ENCODE measurements around the gene DUS1L. TPM values are rescaled to one million over a fixed set of nuclear protein-coding genes. Genes with fewer than 3 reads are reported as not detected.

Gene DUS1L
- total RNA-seq, 1 donor from 2014 or later = 73.3 TPM

DNA sequence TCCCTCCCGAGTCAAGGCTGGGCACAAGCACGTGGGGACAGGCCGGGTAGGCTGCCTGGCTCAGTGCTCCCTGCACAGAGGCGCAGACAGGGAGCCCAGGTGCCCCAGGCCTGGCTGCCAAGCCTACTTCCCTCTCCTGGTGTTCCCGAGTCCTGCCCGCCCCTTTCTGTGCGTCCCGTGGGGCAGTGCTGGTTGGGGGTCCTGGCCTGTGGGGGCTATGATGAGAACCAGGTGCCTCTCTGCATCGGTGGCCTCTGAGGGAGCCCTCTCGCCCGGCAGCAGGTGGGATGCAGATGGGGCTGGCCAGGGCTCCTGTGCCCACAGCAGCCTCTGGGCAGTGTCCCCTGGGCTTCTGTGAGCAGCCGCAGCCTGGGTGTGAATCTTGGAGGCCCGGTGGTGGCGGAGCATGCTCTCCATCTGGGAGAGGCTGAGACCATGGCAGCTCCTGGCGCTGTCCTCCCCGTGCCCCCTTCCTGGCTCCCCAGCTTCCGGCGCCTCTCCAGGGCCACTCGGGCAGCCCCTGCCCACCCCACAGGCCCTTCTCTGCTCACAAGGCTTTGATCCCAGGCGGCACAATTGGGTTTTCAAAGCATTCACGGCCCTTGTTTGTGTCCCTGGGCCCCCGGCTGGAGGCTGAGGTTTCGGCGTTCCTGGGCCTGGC is 50.2 kb downstream of the DUS1L start:
- peaks cover 11% of the 10 kb centered on the region for H3K4me1 Mint-ChIP-seq (ENCODE audit: unreplicated experiment)
- H3K36me3 Mint-ChIP-seq (ENCODE audit: unreplicated experiment) = peaks cover 5% of the 10 kb centered on the region
- H3K27ac Mint-ChIP-seq (ENCODE audit: unreplicated experiment) = no peak overlapping the region
- H3K4me3 Mint-ChIP-seq (ENCODE audit: unreplicated experiment) = no peak overlapping the region
- DNase-seq (ENCODE audit: extremely low spot score, unreplicated experiment) = no peak
- no peaks in the 10 kb centered on the region for H3K27me3 Mint-ChIP-seq (ENCODE audit: unreplicated experiment)
- H3K9me3 Mint-ChIP-seq (ENCODE audit: unreplicated experiment) = no peaks in the 10 kb centered on the region
- no peak for TF ChIP-seq CTCF (IDR thresholded peaks at IDR 0.05)

DNA sequence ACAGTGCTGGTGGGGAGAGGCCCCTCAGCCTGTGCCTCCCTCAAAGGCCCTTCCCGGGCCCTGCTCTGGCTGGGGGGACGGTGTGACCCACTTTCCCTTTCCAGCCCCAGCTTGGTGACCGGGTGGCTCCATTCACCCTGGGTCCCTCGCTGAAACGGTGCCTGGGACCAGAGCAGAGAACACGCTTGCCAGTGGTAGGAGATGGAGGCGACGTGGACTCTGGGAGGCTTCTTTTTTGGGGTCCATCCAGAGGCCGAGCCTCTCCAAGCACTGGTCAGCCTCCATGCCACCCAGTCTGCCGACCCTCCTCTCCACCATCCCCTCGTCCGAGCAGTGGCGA is 50.7 kb downstream of the DUS1L start:
- no peak for DNase-seq (ENCODE audit: extremely low spot score, unreplicated experiment)
- peaks cover 5% of the 10 kb centered on the region for H3K36me3 Mint-ChIP-seq (ENCODE audit: unreplicated experiment)
- TF ChIP-seq CTCF (IDR thresholded peaks at IDR 0.05) = no peak
- no peaks in the 10 kb centered on the region for H3K27me3 Mint-ChIP-seq (ENCODE audit: unreplicated experiment)
- peaks cover 11% of the 10 kb centered on the region for H3K4me1 Mint-ChIP-seq (ENCODE audit: unreplicated experiment)
- H3K27ac Mint-ChIP-seq (ENCODE audit: unreplicated experiment) = no peak overlapping the region
- H3K4me3 Mint-ChIP-seq (ENCODE audit: unreplicated experiment) = no peak overlapping the region
- no peaks in the 10 kb centered on the region for H3K9me3 Mint-ChIP-seq (ENCODE audit: unreplicated experiment)

DNA sequence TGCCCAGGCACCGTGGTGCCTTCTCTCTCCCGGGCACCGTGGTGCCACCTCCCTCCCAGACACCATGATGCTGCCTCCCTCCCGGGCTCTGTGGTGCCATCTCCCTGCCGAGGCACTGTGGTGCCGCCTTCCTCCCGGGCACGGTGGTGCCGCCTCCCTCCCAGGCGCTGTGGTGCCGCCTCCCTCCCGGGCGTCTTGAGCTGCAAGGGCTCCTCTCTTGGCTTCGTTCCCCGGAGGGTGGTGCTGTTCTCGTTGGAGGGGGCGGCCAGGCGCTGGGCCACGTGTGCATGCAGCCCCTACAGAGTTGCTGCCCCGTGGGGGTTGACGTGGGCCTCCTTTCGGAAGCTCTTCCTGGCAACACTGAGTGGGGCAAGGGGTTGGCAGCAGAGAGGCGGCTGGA is 51.2 kb downstream of the DUS1L start:
- no peak overlapping the region for H3K4me3 Mint-ChIP-seq (ENCODE audit: unreplicated experiment)
- no peak overlapping the region for H3K27ac Mint-ChIP-seq (ENCODE audit: unreplicated experiment)
- H3K36me3 Mint-ChIP-seq (ENCODE audit: unreplicated experiment) = peaks cover 5% of the 10 kb centered on the region
- no peak for DNase-seq (ENCODE audit: extremely low spot score, unreplicated experiment)
- no peaks in the 10 kb centered on the region for H3K27me3 Mint-ChIP-seq (ENCODE audit: unreplicated experiment)
- TF ChIP-seq CTCF (IDR thresholded peaks at IDR 0.05) = no peak
- H3K9me3 Mint-ChIP-seq (ENCODE audit: unreplicated experiment) = no peaks in the 10 kb centered on the region
- H3K4me1 Mint-ChIP-seq (ENCODE audit: unreplicated experiment) = peaks cover 11% of the 10 kb centered on the region

- H3K36me3 Mint-ChIP-seq (ENCODE audit: unreplicated experiment) = peaks cover 5% of the 10 kb centered on the region
- H3K4me3 Mint-ChIP-seq (ENCODE audit: unreplicated experiment) = no peak overlapping the region
- no peak overlapping the region for H3K27ac Mint-ChIP-seq (ENCODE audit: unreplicated experiment)
- no peak for TF ChIP-seq CTCF (IDR thresholded peaks at IDR 0.05)
- no peaks in the 10 kb centered on the region for H3K9me3 Mint-ChIP-seq (ENCODE audit: unreplicated experiment)
- peaks cover 9% of the 10 kb centered on the region for H3K4me1 Mint-ChIP-seq (ENCODE audit: unreplicated experiment)
- H3K27me3 Mint-ChIP-seq (ENCODE audit: unreplicated experiment) = no peaks in the 10 kb centered on the region
- no peak for DNase-seq (ENCODE audit: extremely low spot score, unreplicated experiment)
Observed at GRCh38 chr17:82013772-82014321, 51.8 kb downstream of the DUS1L start.

- Mint-ChIP-seq H3K27ac (ENCODE audit: unreplicated experiment) (no peak overlapping the region), H3K4me3 (ENCODE audit: unreplicated experiment) (no peak overlapping the region), H3K36me3 (ENCODE audit: unreplicated experiment) (peaks cover 3% of the 10 kb centered on the region), H3K27me3 (ENCODE audit: unreplicated experiment) (no peaks in the 10 kb centered on the region), H3K9me3 (ENCODE audit: unreplicated experiment) (no peaks in the 10 kb centered on the region), H3K4me1 (ENCODE audit: unreplicated experiment) (peaks cover 8% of the 10 kb centered on the region)
- TF ChIP-seq CTCF (IDR thresholded peaks at IDR 0.05) = no peak
- no peak for DNase-seq (ENCODE audit: extremely low spot score, unreplicated experiment)
Observed at GRCh38 chr17:82013341-82013740, 52.3 kb downstream of the DUS1L start.
